ENCODE results near the gene NCCRP1. TPM values are rescaled to one million over a fixed set of nuclear protein-coding genes. Genes with fewer than 3 reads are reported as not detected.

NCCRP1 gene
- total and polyA plus RNA-seq, 8 donors, result 0.37 to 40.6 TPM; not detected in 6

- Histone ChIP-seq H3K4me3 (no peak overlapping the region), H3K27ac (no peak overlapping the region), H3K27me3 (no peaks in the 10 kb centered on the region), H3K36me3 (peaks cover 66 to 98% (median 95%) of the 10 kb centered on the region in 4 donors), H3K9me3 (no peaks in the 10 kb centered on the region), H3K4me1 (peaks cover 0 to 16% (median 11%) of the 10 kb centered on the region in 4 donors)
- TF ChIP-seq POLR2A (IDR thresholded peaks at IDR 0.05), result no peak
- TF ChIP-seq CTCF (IDR thresholded peaks at IDR 0.05), result no peak
- no peak for TF ChIP-seq POLR2AphosphoS5 (IDR thresholded peaks at IDR 0.05)
- TF ChIP-seq EP300 (IDR thresholded peaks at IDR 0.05), result no peak
- intact Hi-C loops (cut with DNase I; ENCODE audit: low total_unique reads), result no loop called here
- no peak for DNase-seq
- WGBS, 5 donors, result 93 to 96% (median 96%) methylated on average over 17 to 25 of the region's 25 CpGs
Measured at GRCh38 chr19:39173502-39173991, 23.2 kb upstream of the NCCRP1 start.

- no peak overlapping the region for H3K27ac ChIP-seq
- peaks cover 69 to 100% (median 99%) of the 10 kb centered on the region in 4 donors for H3K36me3 ChIP-seq
- TF ChIP-seq POLR2AphosphoS5 (IDR thresholded peaks at IDR 0.05) (no peak), CTCF (IDR thresholded peaks at IDR 0.05) (no peak), POLR2A (IDR thresholded peaks at IDR 0.05) (no peak), EP300 (IDR thresholded peaks at IDR 0.05) (no peak)
- peaks cover 0 to 16% (median 11%) of the 10 kb centered on the region in 4 donors for H3K4me1 ChIP-seq
- intact Hi-C loops (cut with DNase I; ENCODE audit: low total_unique reads), result no loop called here
- no peaks in the 10 kb centered on the region for H3K9me3 ChIP-seq
- 84 to 91% (median 87%) methylated on average over 13 to 16 of the region's 16 CpGs for WGBS, 5 donors
- H3K4me3 ChIP-seq, result no peak overlapping the region
- no peak for DNase-seq
- no peaks in the 10 kb centered on the region for H3K27me3 ChIP-seq
Measured at GRCh38 chr19:39174142-39174541, 22.6 kb upstream of the NCCRP1 start.

- no peaks in the 10 kb centered on the region for H3K27me3 ChIP-seq
- H3K36me3 ChIP-seq, result peaks cover 62 to 100% (median 100%) of the 10 kb centered on the region in 4 donors
- TF ChIP-seq POLR2A (IDR thresholded peaks at IDR 0.05) (no peak), CTCF (IDR thresholded peaks at IDR 0.05) (no peak), EP300 (IDR thresholded peaks at IDR 0.05) (no peak)
- no peak overlapping the region for H3K4me3 ChIP-seq
- H3K9me3 ChIP-seq, result no peaks in the 10 kb centered on the region
- intact Hi-C loops (cut with DNase I; ENCODE audit: low total_unique reads), result no loop called here
- WGBS, 5 donors, result 83 to 92% (median 90%) methylated on average over 15 to 43 of the region's 43 CpGs
- no peak for DNase-seq
- H3K4me1 ChIP-seq, result peaks cover 0 to 15% (median 9%) of the 10 kb centered on the region in 4 donors
- no peak overlapping the region for H3K27ac ChIP-seq
Measured at GRCh38 chr19:39174558-39175544, 21.9 kb upstream of the NCCRP1 start.

GRCh38 chr19:39175564-39175963 is 21.2 kb upstream of the NCCRP1 start:
- no peak for DNase-seq
- Histone ChIP-seq H3K9me3 (no peaks in the 10 kb centered on the region), H3K27ac (no peak overlapping the region), H3K36me3 (peaks cover 57 to 100% (median 99%) of the 10 kb centered on the region in 4 donors), H3K4me1 (peaks cover 0 to 7% (median 3%) of the 10 kb centered on the region in 4 donors), H3K4me3 (no peak overlapping the region), H3K27me3 (no peaks in the 10 kb centered on the region)
- TF ChIP-seq POLR2AphosphoS5 (IDR thresholded peaks at IDR 0.05), result no peak
- no peak for TF ChIP-seq EP300 (IDR thresholded peaks at IDR 0.05)
- no peak for TF ChIP-seq POLR2A (IDR thresholded peaks at IDR 0.05)
- no peak for TF ChIP-seq CTCF (IDR thresholded peaks at IDR 0.05)
- WGBS, 5 donors, result 69 to 94% (median 89%) methylated on average over 2 to 7 of the region's 7 CpGs
- intact Hi-C loops (cut with DNase I; ENCODE audit: low total_unique reads), result no loop called here
